Panc1 (cell line): ENCODE data around the gene HOXC11. TPM values are rescaled to one million over a fixed set of nuclear protein-coding genes. Genes with fewer than 3 reads are reported as not detected.

Experiments
- ATAC-seq: fragments of 200-7000 bp; cut with Tn5 transposase; 2 replicates; pipeline ENCODE4 v1.9.1; 2020; ENCODE audit warnings: mild to moderate bottlenecking, moderate library complexity
- BruUV-seq: library from RNA; stranded (reverse); fragments of 400-500 nt; replicated peaks from 2 replicates; lab custom pipeline; 2021; lab: Mats Ljungman, UMichigan
- CTCF ChIA-PET: fragments of 300-600 bp; sonication (Branson Sonifier 250); formaldehyde crosslinking; loops from one replicate; lab custom pipeline; 2022; ENCODE audit warnings: antibody characterized with exemption; lab: Charles Lee
- POLR2A ChIA-PET: fragments of 300-600 bp; sonication (Branson Sonifier 250); formaldehyde crosslinking; loops from one replicate; lab custom pipeline; 2022; ENCODE audit warnings: antibody characterized with exemption; lab: Charles Lee
- DNase-seq: peaks from one replicate; pipeline ENCODE4 v3.0.0-alpha.2; 2010; ENCODE audit warnings: low read depth, low spot score
- H3K27ac ChIP-seq: 2 replicates; pipeline ENCODE4 v1.5.1; 2011; ENCODE audit warnings: mild to moderate bottlenecking, low read length, inconsistent platforms
- H3K27me3 ChIP-seq: fragments of 200-500 bp; sonication (Bioruptor generic); 2 replicates; pipeline ENCODE4 v1.6.0; 2014; ENCODE audit warnings: low read length, inconsistent platforms; ENCODE audit not compliant: control insufficient read depth, insufficient read depth
- H3K36me3 ChIP-seq: fragments of 200-500 bp; sonication (Bioruptor generic); 2 replicates; pipeline ENCODE4 v1.5.1; 2014; ENCODE audit warnings: inconsistent platforms, mild to moderate bottlenecking, low read length, moderate library complexity; ENCODE audit not compliant: control insufficient read depth, insufficient read depth
- H3K4me1 ChIP-seq: 2 replicates; pipeline ENCODE4 v1.5.1; 2011; ENCODE audit warnings: inconsistent platforms, mild to moderate bottlenecking, low read length, moderate library complexity; ENCODE audit not compliant: control insufficient read depth, insufficient read depth
- H3K4me3 ChIP-seq, 2 experiments: 2 replicates each; pipeline ENCODE4 v1.5.1; 2011 to 2012; ENCODE audit warnings: low read depth in 2 of 2, low read length in 2 of 2, mild to moderate bottlenecking in 2 of 2, inconsistent platforms in 1 of 2, moderate library complexity in 1 of 2
- H3K9me3 ChIP-seq: fragments of 200-500 bp; sonication (Bioruptor generic); 2 replicates; pipeline ENCODE4 v1.5.1; 2014; ENCODE audit warnings: low read depth, mild to moderate bottlenecking, inconsistent platforms, low read length, moderate library complexity; ENCODE audit not compliant: control insufficient read depth, insufficient read depth
- CTCF ChIP-seq: fragments of 450-650 bp; IDR thresholded peaks from 2 replicates; pipeline ENCODE4 v1.5.1; 2017; ENCODE audit warnings: mild to moderate bottlenecking
- POLR2AphosphoS5 ChIP-seq: IDR thresholded peaks from 2 replicates; pipeline ENCODE4 v1.6.1; 2012; ENCODE audit warnings: mild to moderate bottlenecking, low read depth, low read length, moderate library complexity
- REST ChIP-seq, 2 experiments: IDR thresholded peaks; 2 replicates each; pipeline ENCODE4 v1.6.1; 2011 to 2012; ENCODE audit warnings: low read depth in 2 of 2, control low read depth in 1 of 2, low read length in 1 of 2, mild to moderate bottlenecking in 1 of 2, moderate library complexity in 1 of 2; ENCODE audit not compliant: insufficient read depth in 1 of 2
- SIN3A ChIP-seq: IDR thresholded peaks from 2 replicates; pipeline ENCODE4 v1.6.1; 2012; ENCODE audit warnings: low read depth, mild to moderate bottlenecking, low read length, moderate library complexity, borderline replicate concordance; ENCODE audit not compliant: insufficient read depth
- TCF7L2 ChIP-seq: IDR thresholded peaks from 2 replicates; pipeline ENCODE4 v1.6.1; 2011; ENCODE audit warnings: mild to moderate bottlenecking, low read depth, low read length, inconsistent platforms
- in situ Hi-C: cut with HindIII; loops from 2 replicates; pipeline ENCODE4 v1.10.0; 2016; ENCODE audit warnings: low sequenced_read_pairs, low pct_unique_long_range_greater_than_20kb
- intact Hi-C: fragments of 100-400 bp; cut with micrococcal nuclease; formaldehyde crosslinking; loops from one replicate; pipeline ENCODE4 v1.10.0; 2022; ENCODE audit not compliant: unreplicated experiment
- total RNA-seq: library from RNA; stranded (reverse); gene quantifications from one replicate; pipeline ENCODE4 v1.2.1, GENCODE V29; 2021; ENCODE audit not compliant: unreplicated experiment

The HOXC11 gene
- total RNA-seq, 1 experiment from 2014 or later, result 17.0 TPM

GRCh38 chr12:53974084-53975063 lies 1.4 kb downstream of the HOXC11 start, which contains the start of gene HOTAIR:
HOTAIR (minus strand) TSS chr12:53974954.
- ATAC-seq (peak; percentile 17), DNase-seq (no peak)
- Histone ChIP-seq H3K27me3 (no peaks in the 10 kb centered on the region), H3K27ac (peak within 1 kb of the TSS; percentile 100), H3K4me1 (peaks cover 68% of the 10 kb centered on the region), H3K36me3 (no peaks in the 10 kb centered on the region), H3K9me3 (no peaks in the 10 kb centered on the region), H3K4me3 (peak within 1 kb of the TSS; percentile 77 to 85)
- TSS peak; percentile 87 for BruUV-seq
- intact Hi-C loops, result loop anchor here (1.0 kb wide), 1 partner anchor 36 kb away; the partner anchor contains the start of gene HOXC13
- TF ChIP-seq POLR2AphosphoS5, result peak; percentile 78
- no peak for TF ChIP-seq TCF7L2
- 0 out of 2 replicates have a peak, but pooled peaks have one; percentile 28 for TF ChIP-seq SIN3A
- no peak for TF ChIP-seq REST (IDR thresholded peaks at IDR 0.05; ENCODE audit: insufficient read depth in 1 of 2, low read depth in 2 of 2, low read length in 1 of 2)
- no peak for TF ChIP-seq CTCF
- in situ Hi-C loops, result no loop called here
- CTCF ChIA-PET, result no interaction called here
- POLR2A ChIA-PET, result interaction anchor here (0.7 kb wide), 1 partner anchor 53 kb away, joined by 3 read pairs; no protein-coding TSS in a partner anchor

GRCh38 chr12:53975064-53975471 lies 2.1 kb downstream of the HOXC11 start:
- H3K4me1 ChIP-seq, result peaks cover 68% of the 10 kb centered on the region
- no peak for DNase-seq
- in situ Hi-C loops, result no loop called here
- H3K9me3 ChIP-seq, result no peaks in the 10 kb centered on the region
- H3K27me3 ChIP-seq, result no peaks in the 10 kb centered on the region
- H3K4me3 ChIP-seq, result peak overlapping the region; percentile 77 to 85
- H3K36me3 ChIP-seq, result no peaks in the 10 kb centered on the region
- no peak for ATAC-seq
- ChIA-PET CTCF (interaction anchor here (0.6 kb wide), 1 partner anchor 219 kb away, joined by 3 read pairs; no protein-coding TSS in a partner anchor), POLR2A (no interaction called here)
- peak overlapping the region; percentile 100 for H3K27ac ChIP-seq
- no peak for TF ChIP-seq SIN3A
- no peak for TF ChIP-seq CTCF
- intact Hi-C loops, result no loop called here
- BruUV-seq, result no TSS peak
